T-helper 2 cell treated with Interferon-gamma antibody and Interleukin-4, amounts not matched to agents 100 ng/mL and 5 ng/mL, for 36 hours (primary cell): ENCODE data around the gene CCND2. TPM values are rescaled to one million over a fixed set of nuclear protein-coding genes. Genes with fewer than 3 reads are reported as not detected.

Experiments
- total RNA-seq: library from RNA; stranded (reverse); gene quantifications from 2 replicates; pipeline ENCODE4 v1.2.3, GENCODE V29; 2022

The CCND2 gene
- total RNA-seq, 1 donor from 2014 or later, result 787 TPM

Other genes starting within 250 kb of the CCND2 start
- gene TIGAR, start 47.5 kb downstream of the CCND2 start, total RNA-seq, result 7.8 and 11.0 TPM in 2 replicates
- not detected in 2 replicates for gene FGF23, start 106.0 kb downstream of the CCND2 start, total RNA-seq
- not detected in 2 replicates for gene FGF6, start 172.1 kb downstream of the CCND2 start, total RNA-seq